ENCODE data around the gene DVL1. TPM values are rescaled to one million over a fixed set of nuclear protein-coding genes. Genes with fewer than 3 reads are reported as not detected.

The DVL1 gene
- total RNA-seq, 1 donor from 2014 or later = 55.0 TPM

GRCh38 chr1:1330366-1331067 is 18.7 kb downstream of the DVL1 start:
- Histone ChIP-seq H3K9ac (ENCODE audit: low read length) (no peak overlapping the region), H3K9me3 (ENCODE audit: insufficient read depth, low read depth, low read length) (no peaks in the 10 kb centered on the region), H3K4me3 (ENCODE audit: insufficient read depth, low read depth, low read length) (no peak overlapping the region), H3K36me3 (ENCODE audit: insufficient read depth, low read length) (no peaks in the 10 kb centered on the region), H2AFZ (ENCODE audit: low read depth, low read length) (no peak overlapping the region), H3K4me1 (ENCODE audit: insufficient read depth, low read length) (peaks cover 3% of the 10 kb centered on the region), H3K79me2 (ENCODE audit: insufficient read depth, low read length) (peaks cover 17% of the 10 kb centered on the region), H3K27ac (ENCODE audit: low read depth, low read length) (no peak overlapping the region), H4K20me1 (ENCODE audit: insufficient read depth, low read length) (peaks cover 42% of the 10 kb centered on the region), H3K27me3 (ENCODE audit: insufficient read depth, low read length) (no peaks in the 10 kb centered on the region), H3K4me2 (ENCODE audit: low read length) (no peak overlapping the region)
- no peaks in the 10 kb centered on the region for H3K36me3 Mint-ChIP-seq (ENCODE audit: low read depth, unreplicated experiment)
- DNase-seq (ENCODE audit: low read depth) = no peak
- TF ChIP-seq EZH2 (IDR thresholded peaks at IDR 0.05; ENCODE audit: insufficient read depth, low read length) (no peak), CTCF (IDR thresholded peaks at IDR 0.05; ENCODE audit: insufficient read depth, low read depth, low read length) (no peak)
- no peaks in the 10 kb centered on the region for H3K9me3 Mint-ChIP-seq (ENCODE audit: unreplicated experiment)
- no peaks in the 10 kb centered on the region for H3K27me3 Mint-ChIP-seq (ENCODE audit: low read depth, unreplicated experiment)
- H3K27ac Mint-ChIP-seq (ENCODE audit: unreplicated experiment) = no peak overlapping the region
- H3K4me1 Mint-ChIP-seq (ENCODE audit: low read depth, unreplicated experiment) = no peaks in the 10 kb centered on the region
- no peak overlapping the region for H3K4me3 Mint-ChIP-seq (ENCODE audit: unreplicated experiment)
- no peak for FAIRE-seq

GRCh38 chr1:1329304-1330210 is 19.7 kb downstream of the DVL1 start:
- Histone ChIP-seq H3K4me2 (ENCODE audit: low read length) (no peak overlapping the region), H3K9ac (ENCODE audit: low read length) (no peak overlapping the region), H4K20me1 (ENCODE audit: insufficient read depth, low read length) (peaks cover 41% of the 10 kb centered on the region), H3K4me1 (ENCODE audit: insufficient read depth, low read length) (peaks cover 7% of the 10 kb centered on the region), H3K27ac (ENCODE audit: low read depth, low read length) (no peak overlapping the region), H3K9me3 (ENCODE audit: insufficient read depth, low read depth, low read length) (no peaks in the 10 kb centered on the region), H3K79me2 (ENCODE audit: insufficient read depth, low read length) (peaks cover 26% of the 10 kb centered on the region), H3K36me3 (ENCODE audit: insufficient read depth, low read length) (no peaks in the 10 kb centered on the region), H3K4me3 (ENCODE audit: insufficient read depth, low read depth, low read length) (no peak overlapping the region), H2AFZ (ENCODE audit: low read depth, low read length) (no peak overlapping the region), H3K27me3 (ENCODE audit: insufficient read depth, low read length) (no peaks in the 10 kb centered on the region)
- FAIRE-seq (no peak), DNase-seq (ENCODE audit: low read depth) (no peak)
- Mint-ChIP-seq H3K4me3 (ENCODE audit: unreplicated experiment) (no peak overlapping the region), H3K9me3 (ENCODE audit: unreplicated experiment) (no peaks in the 10 kb centered on the region), H3K27me3 (ENCODE audit: low read depth, unreplicated experiment) (no peaks in the 10 kb centered on the region), H3K36me3 (ENCODE audit: low read depth, unreplicated experiment) (no peaks in the 10 kb centered on the region), H3K27ac (ENCODE audit: unreplicated experiment) (peak overlapping the region; percentile 66), H3K4me1 (ENCODE audit: low read depth, unreplicated experiment) (no peaks in the 10 kb centered on the region)
- no peak for TF ChIP-seq EZH2 (IDR thresholded peaks at IDR 0.05; ENCODE audit: insufficient read depth, low read length)
- TF ChIP-seq CTCF (IDR thresholded peaks at IDR 0.05; ENCODE audit: insufficient read depth, low read depth, low read length) = no peak
